A549 treated with RU486 at 1 μM for 4 hours (cell line): ENCODE data around the gene KATNAL1. TPM values are rescaled to one million over a fixed set of nuclear protein-coding genes. Genes with fewer than 3 reads are reported as not detected.

Experiments used
- total RNA-seq: library from RNA; stranded (reverse); fragments of 200-300 nt; extraction: Qiagen RNA extraction; gene quantifications from 5 replicates; pipeline ENCODE4 v1.2.3, GENCODE V29; 2022; ENCODE audit warnings: low read depth

The KATNAL1 gene
- total RNA-seq: 4.0 to 7.0 TPM (median 6.4 TPM) in 5 replicates

DNA sequence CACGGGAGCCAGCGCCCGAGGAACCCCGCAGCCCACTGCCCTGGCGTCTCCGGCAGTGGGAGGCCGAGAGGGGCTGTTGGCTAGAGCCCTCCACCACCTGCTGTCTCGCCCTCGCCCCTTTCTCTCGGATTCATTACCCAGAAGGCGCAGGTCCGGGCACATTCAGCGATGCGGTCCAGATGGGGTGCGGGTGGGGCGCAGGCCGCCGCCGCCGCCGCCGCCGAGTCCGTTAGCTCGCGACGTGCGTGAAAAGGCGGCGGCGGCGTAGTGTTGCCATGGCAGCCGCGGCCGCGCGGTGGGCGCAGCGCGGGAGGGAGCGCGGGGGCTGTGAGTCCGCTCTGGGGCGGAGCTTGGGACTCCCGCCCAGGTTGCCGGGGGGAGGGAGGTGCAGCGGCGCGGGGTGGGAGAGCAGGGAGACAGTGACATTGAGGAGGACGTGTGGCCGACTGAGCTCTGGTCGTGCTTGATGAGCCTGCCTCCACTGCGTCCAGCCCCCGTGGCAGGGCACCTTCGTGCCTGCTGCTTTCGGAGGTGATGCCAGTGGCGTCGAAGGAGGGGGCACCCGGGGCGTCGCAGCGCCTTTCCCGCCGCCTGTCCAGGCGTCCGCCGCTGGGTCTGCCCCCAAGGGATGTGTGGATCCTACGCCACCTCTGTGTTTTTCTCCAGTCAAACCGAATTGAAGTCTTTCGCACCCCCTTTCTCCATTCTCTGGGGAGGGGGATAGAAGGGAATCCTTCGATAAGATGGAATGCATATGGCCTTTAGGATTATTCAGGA is at the start of gene KATNAL1:
TSS of gene KATNAL1 (minus strand) at position 358 of the 777 bp plus-strand sequence. CDS start 23,774 bp downstream, outside the sequence.

Other genes with a start within 250 kb of the KATNAL1 start
- gene UBE2L5, start 114.9 kb upstream of the KATNAL1 start, total RNA-seq: not detected in 5 replicates
- 507 to 782 TPM (median 551 TPM) in 5 replicates for gene HMGB1, start 158.4 kb upstream of the KATNAL1 start, total RNA-seq